Activated naive CD8-positive, alpha-beta T cell treated with anti-CD3 and anti-CD28 coated beads, Interleukin-2, amount 50 U/mL, for 24 hours (primary cell): ENCODE results near the gene TH.

Experiments
- ATAC-seq: fragments of 150-1000 bp; cut with Tn5 transposase; one replicate; pipeline ENCODE4 v1.10.0; 2021
- DNase-seq: peaks from one replicate; pipeline ENCODE4 v3.0.0; 2021
- H3K27ac Mint-ChIP-seq: one replicate; pipeline ENCODE4 v1.8.0; 2021; ENCODE audit warnings: mild to moderate bottlenecking, mixed read lengths
- H3K27me3 Mint-ChIP-seq: one replicate; pipeline ENCODE4 v1.8.0; 2021; ENCODE audit warnings: mixed read lengths
- H3K36me3 Mint-ChIP-seq: one replicate; pipeline ENCODE4 v1.8.0; 2021; ENCODE audit warnings: low read depth, mixed read lengths
- H3K4me1 Mint-ChIP-seq: one replicate; pipeline ENCODE4 v1.8.0; 2021; ENCODE audit warnings: mixed read lengths
- H3K4me3 Mint-ChIP-seq: one replicate; pipeline ENCODE4 v1.8.0; 2021; ENCODE audit warnings: mild to moderate bottlenecking, moderate library complexity, mixed read lengths
- H3K9me3 Mint-ChIP-seq: one replicate; pipeline ENCODE4 v1.8.0; 2021; ENCODE audit warnings: mixed read lengths

TH gene

GRCh38 chr11:2156416-2157182, 15.0 kb downstream of the TH start:
- H3K4me3 Mint-ChIP-seq = no peak overlapping the region
- no peak overlapping the region for H3K27ac Mint-ChIP-seq
- no peaks in the 10 kb centered on the region for H3K27me3 Mint-ChIP-seq
- DNase-seq = peak; percentile 70
- ATAC-seq = peak; percentile 26
- no peaks in the 10 kb centered on the region for H3K36me3 Mint-ChIP-seq
- peaks cover 5% of the 10 kb centered on the region for H3K4me1 Mint-ChIP-seq
- H3K9me3 Mint-ChIP-seq = no peaks in the 10 kb centered on the region

- DNase-seq = no peak
- H3K9me3 Mint-ChIP-seq = no peaks in the 10 kb centered on the region
- peaks cover 5% of the 10 kb centered on the region for H3K4me1 Mint-ChIP-seq
- no peak overlapping the region for H3K27ac Mint-ChIP-seq
- H3K4me3 Mint-ChIP-seq = no peak overlapping the region
- no peak for ATAC-seq
- H3K36me3 Mint-ChIP-seq = no peaks in the 10 kb centered on the region
- H3K27me3 Mint-ChIP-seq = peaks cover 9% of the 10 kb centered on the region
Observed at GRCh38 chr11:2155511-2155910, 16.1 kb downstream of the TH start.

GRCh38 chr11:2154889-2155288, 16.7 kb downstream of the TH start:
- Mint-ChIP-seq H3K27me3 (peaks cover 15% of the 10 kb centered on the region), H3K9me3 (no peaks in the 10 kb centered on the region), H3K4me1 (peaks cover 8% of the 10 kb centered on the region), H3K36me3 (no peaks in the 10 kb centered on the region), H3K4me3 (no peak overlapping the region), H3K27ac (no peak overlapping the region)
- no peak for DNase-seq
- ATAC-seq = no peak

GRCh38 chr11:2154195-2154585, 17.4 kb downstream of the TH start:
- no peak for DNase-seq
- Mint-ChIP-seq H3K4me3 (no peak overlapping the region), H3K9me3 (no peaks in the 10 kb centered on the region), H3K27ac (no peak overlapping the region), H3K4me1 (peaks cover 10% of the 10 kb centered on the region), H3K36me3 (no peaks in the 10 kb centered on the region), H3K27me3 (peaks cover 18% of the 10 kb centered on the region)
- no peak for ATAC-seq

- H3K27me3 Mint-ChIP-seq = peaks cover 23% of the 10 kb centered on the region
- no peaks in the 10 kb centered on the region for H3K9me3 Mint-ChIP-seq
- H3K4me3 Mint-ChIP-seq = no peak overlapping the region
- peaks cover 10% of the 10 kb centered on the region for H3K4me1 Mint-ChIP-seq
- ATAC-seq = no peak
- H3K36me3 Mint-ChIP-seq = no peaks in the 10 kb centered on the region
- no peak for DNase-seq
- no peak overlapping the region for H3K27ac Mint-ChIP-seq
Observed at GRCh38 chr11:2153581-2154194, 17.9 kb downstream of the TH start.

GRCh38 chr11:2151500-2152257, 19.9 kb downstream of the TH start:
- Mint-ChIP-seq H3K36me3 (no peaks in the 10 kb centered on the region), H3K27me3 (peaks cover 37% of the 10 kb centered on the region), H3K4me1 (peaks cover 10% of the 10 kb centered on the region), H3K9me3 (no peaks in the 10 kb centered on the region), H3K4me3 (no peak overlapping the region), H3K27ac (no peak overlapping the region)
- DNase-seq = peak; percentile 81
- ATAC-seq = peak; percentile 41

GRCh38 chr11:2149864-2150847, 21.5 kb downstream of the TH start:
- Mint-ChIP-seq H3K9me3 (no peaks in the 10 kb centered on the region), H3K4me3 (no peak overlapping the region), H3K36me3 (no peaks in the 10 kb centered on the region), H3K27ac (no peak overlapping the region), H3K27me3 (peaks cover 51% of the 10 kb centered on the region), H3K4me1 (peaks cover 10% of the 10 kb centered on the region)
- ATAC-seq (no peak), DNase-seq (no peak)

- Mint-ChIP-seq H3K9me3 (no peaks in the 10 kb centered on the region), H3K4me1 (peaks cover 15% of the 10 kb centered on the region), H3K36me3 (no peaks in the 10 kb centered on the region), H3K27me3 (peaks cover 58% of the 10 kb centered on the region), H3K4me3 (no peak overlapping the region), H3K27ac (no peak overlapping the region)
- ATAC-seq = no peak
- no peak for DNase-seq
Observed at GRCh38 chr11:2149460-2149859, 22.2 kb downstream of the TH start.

GRCh38 chr11:2148595-2148994, 23.0 kb downstream of the TH start:
- H3K27me3 Mint-ChIP-seq = peaks cover 59% of the 10 kb centered on the region
- H3K4me3 Mint-ChIP-seq = no peak overlapping the region
- peaks cover 19% of the 10 kb centered on the region for H3K4me1 Mint-ChIP-seq
- ATAC-seq (no peak), DNase-seq (no peak)
- H3K9me3 Mint-ChIP-seq = no peaks in the 10 kb centered on the region
- no peaks in the 10 kb centered on the region for H3K36me3 Mint-ChIP-seq
- H3K27ac Mint-ChIP-seq = no peak overlapping the region

GRCh38 chr11:2147391-2147790, 24.2 kb downstream of the TH start:
- peaks cover 66% of the 10 kb centered on the region for H3K27me3 Mint-ChIP-seq
- no peak overlapping the region for H3K27ac Mint-ChIP-seq
- ATAC-seq (no peak), DNase-seq (no peak)
- H3K36me3 Mint-ChIP-seq = no peaks in the 10 kb centered on the region
- no peaks in the 10 kb centered on the region for H3K9me3 Mint-ChIP-seq
- peaks cover 31% of the 10 kb centered on the region for H3K4me1 Mint-ChIP-seq
- no peak overlapping the region for H3K4me3 Mint-ChIP-seq

- H3K27ac Mint-ChIP-seq = no peak overlapping the region
- H3K4me3 Mint-ChIP-seq = no peak overlapping the region
- H3K9me3 Mint-ChIP-seq = no peaks in the 10 kb centered on the region
- H3K27me3 Mint-ChIP-seq = peaks cover 75% of the 10 kb centered on the region
- DNase-seq (no peak), ATAC-seq (no peak)
- H3K4me1 Mint-ChIP-seq = peaks cover 37% of the 10 kb centered on the region
- no peaks in the 10 kb centered on the region for H3K36me3 Mint-ChIP-seq
Observed at GRCh38 chr11:2146051-2146450, 25.6 kb downstream of the TH start.

- no peak overlapping the region for H3K27ac Mint-ChIP-seq
- no peak for DNase-seq
- no peaks in the 10 kb centered on the region for H3K36me3 Mint-ChIP-seq
- no peaks in the 10 kb centered on the region for H3K9me3 Mint-ChIP-seq
- H3K4me3 Mint-ChIP-seq = no peak overlapping the region
- no peak for ATAC-seq
- peaks cover 66% of the 10 kb centered on the region for H3K27me3 Mint-ChIP-seq
- peaks cover 33% of the 10 kb centered on the region for H3K4me1 Mint-ChIP-seq
Observed at GRCh38 chr11:2144544-2145248, 26.9 kb downstream of the TH start.

GRCh38 chr11:2143799-2144543, 27.6 kb downstream of the TH start:
- H3K27me3 Mint-ChIP-seq = peaks cover 64% of the 10 kb centered on the region
- DNase-seq (peak; percentile 47), ATAC-seq (no peak)
- no peaks in the 10 kb centered on the region for H3K9me3 Mint-ChIP-seq
- no peaks in the 10 kb centered on the region for H3K36me3 Mint-ChIP-seq
- no peak overlapping the region for H3K27ac Mint-ChIP-seq
- H3K4me1 Mint-ChIP-seq = peaks cover 33% of the 10 kb centered on the region
- peak overlapping the region; percentile 65 for H3K4me3 Mint-ChIP-seq
